ENCODE measurements around the gene RANBP17.

The RANBP17 gene

GRCh38 chr5:171306166-171306565 is 444.3 kb downstream of the RANBP17 start:
- Histone ChIP-seq H3K4me3 (replicated peaks; ENCODE audit: insufficient read depth, low read length) (no peak overlapping the region), H3K27me3 (ENCODE audit: insufficient read depth, poor library complexity, severe bottlenecking) (peaks cover 52% of the 10 kb centered on the region), H3K27ac (replicated peaks) (no peak overlapping the region)
- DNase-seq (ENCODE audit: low read depth in 1 of 2, low spot score in 1 of 2), result no peak
- TF ChIP-seq SPI1 (IDR thresholded peaks at IDR 0.05; ENCODE audit: borderline replicate concordance, low read depth) (no peak), POLR2AphosphoS5 (IDR thresholded peaks at IDR 0.05; ENCODE audit: low read depth) (no peak), GABPA (IDR thresholded peaks at IDR 0.05; ENCODE audit: low read depth) (no peak)

- no peak for TF ChIP-seq GABPA (IDR thresholded peaks at IDR 0.05; ENCODE audit: low read depth)
- no peak for TF ChIP-seq SPI1 (IDR thresholded peaks at IDR 0.05; ENCODE audit: borderline replicate concordance, low read depth)
- TF ChIP-seq POLR2AphosphoS5 (IDR thresholded peaks at IDR 0.05; ENCODE audit: low read depth), result no peak
- no peak for TF ChIP-seq REST (IDR thresholded peaks at IDR 0.05; ENCODE audit: insufficient replicate concordance, low read depth)
- no peak for TF ChIP-seq CTCF (IDR thresholded peaks at IDR 0.05; ENCODE audit: insufficient read depth, low read length)
- no peak for DNase-seq (ENCODE audit: low read depth in 1 of 2, low spot score in 1 of 2)
- Histone ChIP-seq H3K27ac (replicated peaks) (no peak overlapping the region), H3K4me3 (replicated peaks; ENCODE audit: insufficient read depth, low read length) (no peak overlapping the region), H3K27me3 (ENCODE audit: insufficient read depth, poor library complexity, severe bottlenecking) (peaks cover 58% of the 10 kb centered on the region)
Measured at GRCh38 chr5:171306781-171307591, 445.2 kb downstream of the RANBP17 start.

GRCh38 chr5:171307789-171308452 is 446.1 kb downstream of the RANBP17 start:
- Histone ChIP-seq H3K27me3 (ENCODE audit: insufficient read depth, poor library complexity, severe bottlenecking) (peaks cover 67% of the 10 kb centered on the region), H3K27ac (replicated peaks) (no peak overlapping the region)
- no peak for TF ChIP-seq CTCF (IDR thresholded peaks at IDR 0.05; ENCODE audit: insufficient read depth, low read length)
- TF ChIP-seq GABPA (IDR thresholded peaks at IDR 0.05; ENCODE audit: low read depth), result no peak
- TF ChIP-seq REST (IDR thresholded peaks at IDR 0.05; ENCODE audit: insufficient replicate concordance, low read depth), result no peak
- TF ChIP-seq SPI1 (IDR thresholded peaks at IDR 0.05; ENCODE audit: borderline replicate concordance, low read depth), result no peak
- TF ChIP-seq POLR2AphosphoS5 (IDR thresholded peaks at IDR 0.05; ENCODE audit: low read depth), result no peak

More at GRCh38 chr5:171307789-171308452, 446.1 kb downstream of the RANBP17 start:
- no peak overlapping the region for H3K4me3 ChIP-seq (replicated peaks; ENCODE audit: insufficient read depth, low read length)
- no peak for DNase-seq (ENCODE audit: low read depth in 1 of 2, low spot score in 1 of 2)

Data from HL-60 (cell line).